GM10847 (cell line): ENCODE measurements around the gene BSN.

Experiments used
- POLR2A ChIP-seq: IDR thresholded peaks from 2 replicates; pipeline ENCODE4 v1.6.1; 2011; ENCODE audit not compliant: insufficient read length; ENCODE audit errors: extremely low read depth

BSN gene

DNA sequence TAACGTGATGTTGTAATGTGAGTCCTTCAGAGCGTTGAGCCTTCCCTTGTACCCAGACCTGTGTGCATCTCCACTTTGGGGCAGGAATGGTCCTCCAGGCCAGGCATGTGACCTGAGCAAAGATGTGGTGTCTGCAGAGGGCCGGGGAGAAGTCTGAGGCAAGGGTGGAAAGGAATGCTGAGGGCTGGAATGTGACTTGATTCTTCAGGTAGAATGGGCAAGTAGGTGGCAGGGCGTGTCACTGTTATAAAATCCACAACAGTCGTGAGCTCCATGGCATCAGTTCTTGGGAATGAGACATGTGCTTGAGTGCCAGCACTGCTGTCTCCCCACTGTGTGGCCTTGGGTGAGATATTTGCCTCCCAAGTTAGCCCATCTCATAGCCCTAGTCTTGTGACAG, 24.0 kb upstream of the BSN start:
- no peak for TF ChIP-seq POLR2A

DNA sequence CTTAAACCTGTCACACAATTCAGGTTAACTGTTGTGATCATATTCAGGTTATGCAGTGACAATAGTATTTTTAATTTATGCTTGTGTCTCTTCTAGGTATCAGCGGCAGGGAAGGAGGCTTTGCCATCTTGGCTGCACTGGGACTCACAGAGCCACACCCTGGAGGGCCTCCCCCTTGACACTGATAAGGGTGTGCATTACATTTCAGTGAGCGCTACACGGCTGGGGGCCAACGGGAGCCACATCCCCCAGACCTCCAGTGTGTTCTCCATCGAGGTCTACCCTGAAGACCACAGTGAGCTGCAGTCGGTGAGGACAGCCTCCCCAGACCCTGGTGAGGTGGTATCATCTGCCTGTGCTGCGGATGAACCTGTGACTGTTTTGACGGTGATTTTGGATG, 23.6 kb upstream of the BSN start:
- TF ChIP-seq POLR2A = no peak

DNA sequence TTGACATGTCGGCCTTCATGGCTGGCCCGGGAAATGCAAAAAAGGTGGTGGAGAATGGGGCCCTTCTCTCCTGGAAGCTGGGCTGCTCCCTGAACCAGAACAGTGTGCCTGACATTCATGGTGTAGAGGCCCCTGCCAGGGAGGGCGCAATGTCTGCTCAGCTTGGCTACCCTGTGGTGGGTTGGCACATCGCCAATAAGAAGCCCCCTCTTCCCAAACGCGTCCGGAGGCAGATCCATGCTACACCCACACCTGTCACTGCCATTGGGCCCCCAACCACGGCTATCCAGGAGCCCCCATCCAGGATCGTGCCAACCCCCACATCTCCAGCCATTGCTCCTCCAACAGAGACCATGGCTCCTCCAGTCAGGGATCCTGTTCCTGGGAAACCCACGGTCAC, 23.1 kb upstream of the BSN start:
- no peak for TF ChIP-seq POLR2A

DNA sequence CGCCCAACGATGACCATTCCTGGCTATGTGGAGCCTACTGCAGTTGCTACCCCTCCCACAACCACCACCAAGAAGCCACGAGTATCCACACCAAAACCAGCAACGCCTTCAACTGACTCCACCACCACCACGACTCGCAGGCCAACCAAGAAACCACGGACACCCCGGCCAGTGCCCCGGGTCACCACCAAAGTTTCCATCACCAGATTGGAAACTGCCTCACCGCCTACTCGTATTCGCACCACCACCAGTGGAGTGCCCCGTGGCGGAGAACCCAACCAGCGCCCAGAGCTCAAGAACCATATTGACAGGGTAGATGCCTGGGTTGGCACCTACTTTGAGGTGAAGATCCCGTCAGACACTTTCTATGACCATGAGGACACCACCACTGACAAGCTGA, 22.6 kb upstream of the BSN start:
- TF ChIP-seq POLR2A = no peak

DNA sequence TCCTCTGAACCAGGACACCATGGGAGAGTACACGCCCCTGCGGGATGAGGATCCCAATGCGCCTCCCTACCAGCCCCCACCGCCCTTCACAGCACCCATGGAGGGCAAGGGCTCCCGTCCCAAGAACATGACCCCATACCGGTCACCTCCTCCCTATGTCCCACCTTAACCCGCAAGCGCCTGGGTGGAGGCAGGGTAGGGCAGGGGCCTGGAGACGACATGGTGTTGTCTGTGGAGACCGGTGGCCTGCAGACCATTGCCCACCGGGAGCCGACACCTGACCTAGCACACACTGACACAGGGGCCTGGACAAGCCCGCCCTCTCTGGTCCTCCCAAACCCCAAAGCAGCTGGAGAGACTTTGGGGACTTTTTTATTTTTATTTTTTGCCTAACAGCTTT, 21.2 kb upstream of the BSN start:
- no peak for TF ChIP-seq POLR2A

DNA sequence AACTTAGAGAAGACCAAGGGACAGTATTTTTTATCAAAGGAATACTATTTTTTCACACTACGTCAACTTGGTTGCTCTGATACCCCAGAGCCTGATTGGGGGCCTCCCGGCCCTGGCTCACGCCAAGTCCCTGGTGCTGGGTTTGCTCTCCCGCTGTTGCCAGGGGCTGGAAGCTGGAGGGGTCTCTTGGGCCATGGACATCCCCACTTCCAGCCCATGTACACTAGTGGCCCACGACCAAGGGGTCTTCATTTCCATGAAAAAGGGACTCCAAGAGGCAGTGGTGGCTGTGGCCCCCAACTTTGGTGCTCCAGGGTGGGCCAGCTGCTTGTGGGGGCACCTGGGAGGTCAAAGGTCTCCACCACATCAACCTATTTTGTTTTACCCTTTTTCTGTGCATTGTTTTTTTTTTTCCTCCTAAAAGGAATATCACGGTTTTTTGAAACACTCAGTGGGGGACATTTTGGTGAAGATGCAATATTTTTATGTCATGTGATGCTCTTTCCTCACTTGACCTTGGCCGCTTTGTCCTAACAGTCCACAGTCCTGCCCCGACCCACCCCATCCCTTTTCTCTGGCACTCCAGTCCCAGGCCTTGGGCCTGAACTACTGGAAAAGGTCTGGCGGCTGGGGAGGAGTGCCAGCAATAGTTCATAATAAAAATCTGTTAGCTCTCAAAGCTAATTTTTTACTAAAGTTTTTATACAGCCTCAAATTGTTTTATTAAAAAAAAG, 20.3 kb upstream of the BSN start:
- TF ChIP-seq POLR2A = no peak

DNA sequence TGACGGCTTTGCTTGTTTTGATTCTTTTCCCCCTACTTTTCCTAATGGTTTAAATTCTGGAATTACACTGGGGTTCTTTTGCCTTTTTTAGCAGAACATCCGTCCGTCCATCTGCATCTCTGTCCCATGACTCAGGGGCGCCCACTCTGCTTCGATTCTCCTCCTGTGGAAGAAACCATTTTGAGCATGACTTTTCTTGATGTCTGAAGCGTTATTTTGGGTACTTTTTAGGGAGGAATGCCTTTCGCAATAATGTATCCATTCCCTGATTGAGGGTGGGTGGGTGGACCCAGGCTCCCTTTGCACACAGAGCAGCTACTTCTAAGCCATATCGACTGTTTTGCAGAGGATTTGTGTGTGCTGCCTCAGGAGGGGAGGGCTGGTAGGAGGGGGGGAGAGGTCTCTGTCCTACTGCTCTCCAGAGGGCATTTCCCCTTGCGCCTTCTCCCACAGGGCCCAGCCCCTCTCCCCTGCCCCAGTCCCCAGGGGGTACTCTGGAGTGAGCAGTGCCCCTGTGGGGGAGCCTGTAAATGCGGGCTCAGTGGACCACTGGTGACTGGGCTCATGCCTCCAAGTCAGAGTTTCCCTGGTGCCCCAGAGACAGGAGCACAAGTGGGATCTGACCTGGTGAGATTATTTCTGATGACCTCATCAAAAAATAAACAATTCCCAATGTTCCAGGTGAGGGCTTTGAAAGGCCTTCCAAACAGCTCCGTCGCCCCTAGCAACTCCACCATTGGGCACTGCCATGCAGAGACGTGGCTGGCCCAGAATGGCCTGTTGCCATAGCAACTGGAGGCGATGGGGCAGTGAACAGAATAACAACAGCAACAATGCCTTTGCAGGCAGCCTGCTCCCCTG, 19.5 kb upstream of the BSN start:
- no peak for TF ChIP-seq POLR2A

DNA sequence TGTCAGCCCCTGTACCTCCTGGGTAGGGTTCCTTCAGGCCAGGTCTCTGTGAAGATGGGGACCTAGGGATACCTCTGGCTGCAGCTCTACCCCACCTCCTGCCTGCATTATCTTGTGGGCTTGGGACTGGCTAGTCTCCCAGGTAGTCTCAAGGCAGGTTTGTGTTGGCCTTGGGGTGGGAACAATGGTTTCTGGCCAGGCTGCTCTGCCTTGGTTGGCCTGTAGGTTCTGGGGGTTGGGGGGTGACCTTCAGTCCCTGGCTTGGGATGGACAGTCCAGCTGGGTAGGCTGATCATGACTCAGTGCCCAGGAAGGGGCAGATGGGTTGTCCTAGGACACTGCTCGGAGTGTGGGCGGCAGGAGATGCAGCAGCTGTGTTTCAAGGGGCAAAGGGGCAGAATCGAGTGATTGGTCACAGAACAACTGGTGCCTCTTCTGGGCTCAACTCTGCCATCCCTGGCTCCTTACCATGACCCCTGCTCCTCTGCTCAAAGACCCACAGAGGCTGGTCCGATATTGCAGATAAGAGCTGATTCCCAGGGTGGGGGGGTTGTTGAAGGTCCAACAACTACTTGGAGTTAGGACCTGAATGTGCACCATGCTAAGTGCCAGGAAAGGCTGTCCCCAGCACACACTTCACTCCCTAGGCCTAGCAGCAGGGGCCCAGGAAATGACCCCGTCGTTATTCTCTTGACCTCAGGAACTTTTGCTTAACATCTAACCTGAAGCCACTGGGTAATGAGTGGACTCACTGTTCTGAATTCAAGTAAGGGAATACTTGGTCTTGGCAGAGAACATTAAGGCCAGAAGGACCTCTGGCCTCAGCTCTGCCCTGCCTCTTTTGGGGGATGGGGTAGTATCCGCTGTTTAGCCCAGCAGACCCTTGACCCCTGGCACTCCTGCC, 18.1 kb upstream of the BSN start:
- TF ChIP-seq POLR2A = no peak

DNA sequence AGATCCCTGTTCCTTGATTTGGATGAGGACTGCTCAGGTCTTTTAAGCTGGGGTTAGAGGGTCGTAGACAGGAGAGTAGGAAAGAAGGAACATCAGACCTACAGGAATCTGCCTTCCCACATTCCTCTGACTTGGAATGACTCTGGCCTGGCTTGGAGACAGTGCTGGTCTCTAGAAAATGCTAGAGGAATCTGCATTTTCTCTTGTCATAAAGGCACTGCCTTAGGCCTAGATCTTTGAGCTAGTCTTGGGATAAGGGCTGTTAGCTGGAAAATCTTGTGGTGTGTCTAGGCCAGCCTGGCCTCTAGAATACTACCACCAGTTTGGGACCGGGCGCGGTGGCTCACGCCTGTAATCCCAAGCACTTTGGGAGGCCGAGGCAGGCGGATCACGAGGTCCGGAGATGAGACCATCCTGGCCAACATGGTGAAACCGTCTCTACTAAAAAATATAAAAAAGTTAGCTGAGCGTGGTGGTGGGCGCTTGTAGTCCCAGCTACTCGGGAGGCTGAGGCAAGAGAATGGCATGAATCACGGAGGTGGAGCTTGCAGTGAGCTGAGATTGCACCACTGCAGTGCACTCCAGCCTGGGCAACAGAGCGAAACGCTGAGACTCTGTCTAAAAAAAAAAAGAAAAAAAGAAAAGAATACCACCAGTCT, 17.3 kb upstream of the BSN start:
- no peak for TF ChIP-seq POLR2A

DNA sequence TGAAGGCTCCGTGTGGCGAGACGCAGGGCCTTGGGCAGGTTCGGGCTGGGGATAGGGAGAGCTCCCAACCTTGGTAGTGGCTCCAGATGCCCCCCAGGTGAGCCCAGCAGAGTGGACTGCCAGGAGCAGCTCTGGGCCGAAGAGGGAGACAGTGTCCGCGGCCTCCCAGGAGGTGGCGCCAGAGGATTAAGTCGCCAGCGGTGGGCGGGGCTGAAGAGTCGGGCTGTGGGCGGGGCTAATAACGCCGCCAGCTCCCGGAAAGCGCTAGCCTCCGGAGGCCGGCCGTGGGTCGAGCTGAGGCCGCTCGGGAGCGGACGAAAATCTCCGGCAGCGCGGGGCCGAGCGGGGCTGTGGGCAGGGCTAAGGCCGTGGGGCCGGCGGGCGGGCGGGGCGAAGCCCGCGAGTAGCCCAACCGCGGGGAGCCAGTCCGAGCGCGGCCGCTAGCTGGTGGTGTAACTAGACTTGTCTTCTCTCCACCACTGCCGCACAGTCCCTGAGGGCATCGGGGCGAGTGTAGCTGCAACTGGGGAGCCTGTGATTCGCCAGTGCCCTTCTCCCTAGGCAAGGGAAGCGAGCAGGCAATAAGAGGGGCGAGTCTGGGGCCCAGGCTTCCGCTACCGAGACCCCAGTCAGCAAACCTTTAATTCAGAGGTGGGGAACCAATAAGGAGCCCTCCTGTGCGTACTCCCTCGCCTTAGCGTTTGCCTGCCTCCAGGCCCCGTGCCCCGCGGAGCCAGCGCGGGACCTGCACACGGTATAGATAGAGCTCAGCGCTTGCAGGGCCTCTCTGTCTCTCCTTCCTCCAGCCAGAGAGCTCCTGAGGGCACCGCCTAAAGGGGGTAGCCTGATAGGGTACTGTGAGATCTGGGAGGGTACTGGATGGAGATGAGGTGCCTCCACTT, 14.4 kb upstream of the BSN start:
- TF ChIP-seq POLR2A = no peak

DNA sequence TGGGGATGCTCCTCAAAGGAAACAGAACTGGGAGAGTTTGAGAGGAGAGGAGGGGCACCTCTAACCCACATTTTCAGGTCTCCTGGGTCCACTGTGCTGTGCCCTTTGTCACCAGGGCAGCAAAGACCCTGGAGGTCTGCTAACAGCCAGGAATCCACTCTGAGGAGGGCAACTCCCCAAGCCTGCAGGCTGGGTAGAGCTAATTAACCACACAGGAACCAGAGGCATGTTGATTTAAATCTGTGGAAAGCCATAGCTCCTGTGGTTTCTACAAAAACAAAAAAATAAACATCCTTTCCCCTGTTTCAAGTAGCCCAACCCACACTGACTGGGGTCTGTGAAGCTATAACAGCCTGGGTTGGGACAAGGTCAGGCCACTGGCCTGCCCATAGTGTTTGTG, 2.2 kb upstream of the BSN start:
- TF ChIP-seq POLR2A = no peak

DNA sequence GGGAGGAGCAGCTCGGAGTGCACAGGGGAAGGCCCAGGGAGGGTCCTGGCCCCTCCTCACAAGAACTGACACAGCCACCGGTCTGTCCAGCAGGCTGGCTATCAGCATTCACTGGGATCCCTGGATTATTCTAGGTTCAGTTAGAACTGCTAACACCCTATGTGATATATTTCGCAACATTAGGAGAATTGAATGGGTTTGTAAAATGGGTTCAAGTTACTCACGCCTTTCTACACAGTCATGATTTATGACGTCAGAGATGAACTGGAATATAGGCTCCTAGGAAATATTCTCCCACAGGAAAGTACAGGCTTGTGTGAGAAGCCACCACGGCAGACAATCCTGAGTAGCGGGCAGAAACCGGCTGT, 969 bp upstream of the BSN start:
- no peak for TF ChIP-seq POLR2A

DNA sequence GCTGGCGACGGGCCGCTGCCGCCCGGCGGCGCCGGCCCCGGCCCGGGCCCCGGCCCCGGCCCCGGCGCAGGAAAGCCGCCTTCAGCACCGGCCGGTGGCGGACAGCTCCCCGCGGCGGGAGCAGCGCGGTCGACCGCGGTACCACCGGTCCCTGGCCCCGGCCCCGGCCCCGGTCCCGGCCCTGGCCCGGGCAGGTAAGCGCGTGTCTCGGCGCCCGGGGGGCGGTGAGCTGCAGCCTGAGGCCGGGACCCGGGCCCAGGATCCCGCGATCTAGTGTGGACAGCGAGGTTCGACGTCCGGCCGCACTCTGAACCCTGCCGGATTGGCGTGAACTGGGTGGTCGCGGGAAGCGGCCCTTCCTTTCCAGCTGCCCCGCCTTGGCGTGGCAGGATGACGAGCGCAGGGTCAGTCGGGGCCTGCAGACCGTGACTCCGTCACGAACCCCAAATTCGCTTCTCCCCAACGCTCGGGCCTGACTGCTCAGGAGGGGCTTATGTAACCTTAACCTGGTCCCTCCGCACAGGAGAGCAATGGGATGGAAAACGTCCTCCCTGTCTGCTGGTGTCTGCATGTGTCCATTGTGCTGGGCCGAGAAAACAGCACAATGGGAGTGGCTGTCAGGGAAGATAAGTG, 472 bp downstream of the BSN start:
- no peak for TF ChIP-seq POLR2A
